ENCODE data around the gene ZSCAN16. TPM values are rescaled to one million over a fixed set of nuclear protein-coding genes. Genes with fewer than 3 reads are reported as not detected.
A peak's percentile ranks its signal among the peaks of the same experiment; 100 is the strongest.

Gene ZSCAN16
- total and polyA plus RNA-seq, 4 donors = 4.4 to 7.3 (median 4.7) TPM

DNA sequence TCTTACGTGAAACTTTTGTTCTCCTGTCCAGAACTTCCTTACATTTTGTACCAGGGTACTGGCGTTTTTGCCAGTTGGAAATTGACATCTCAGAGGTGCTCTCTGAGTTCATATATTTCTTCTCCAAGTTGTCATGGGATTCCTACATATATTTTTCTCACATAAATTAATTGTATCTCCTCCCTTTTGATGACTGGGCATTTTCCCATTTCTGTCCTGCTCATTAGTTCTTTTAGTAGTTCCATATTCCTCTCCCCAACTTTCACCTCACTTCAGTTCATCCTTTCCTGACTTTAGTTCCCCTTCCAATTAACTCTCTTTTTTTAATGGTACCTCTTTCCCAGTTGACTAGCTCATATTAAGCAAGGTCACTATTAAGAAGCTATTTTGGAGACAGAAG lies 28.1 kb downstream of the ZSCAN16 start:
- Histone ChIP-seq H3K36me3 (ENCODE audit: control insufficient read depth in 1 of 2, insufficient read depth in 2 of 2, low read length in 1 of 2) (peaks cover 20 to 24% of the 10 kb centered on the region in 2 donors), H3K9me3 (ENCODE audit: control insufficient read depth, low read length) (no peaks in the 10 kb centered on the region), H3K27me3 (ENCODE audit: control insufficient read depth in 1 of 2, insufficient read depth in 2 of 2, low read length in 1 of 2) (no peaks in the 10 kb centered on the region), H3K4me3 (ENCODE audit: low read length in 2 of 2) (no peak overlapping the region), H3K4me1 (ENCODE audit: control insufficient read depth in 1 of 2, insufficient read depth in 2 of 2, low read length in 2 of 2) (no peaks in the 10 kb centered on the region), H3K27ac (ENCODE audit: low read depth in 1 of 2, low read length in 2 of 2) (no peak overlapping the region)
- intact Hi-C loops (cut with DNase I) = no loop called here
- ATAC-seq (ENCODE audit: low FRiP score) (no peak), DNase-seq (no peak)
- WGBS, 2 donors = 88 to 92% methylated on average over 2 of the region's 2 CpGs

GRCh38 chr6:28153546-28153945 lies 29.1 kb downstream of the ZSCAN16 start:
- Histone ChIP-seq H3K27ac (ENCODE audit: low read depth in 1 of 2, low read length in 2 of 2) (no peak overlapping the region), H3K4me3 (ENCODE audit: low read length in 2 of 2) (no peak overlapping the region), H3K36me3 (ENCODE audit: control insufficient read depth in 1 of 2, insufficient read depth in 2 of 2, low read length in 1 of 2) (peaks cover 18 to 19% of the 10 kb centered on the region in 2 donors), H3K27me3 (ENCODE audit: control insufficient read depth in 1 of 2, insufficient read depth in 2 of 2, low read length in 1 of 2) (no peaks in the 10 kb centered on the region), H3K4me1 (ENCODE audit: control insufficient read depth in 1 of 2, insufficient read depth in 2 of 2, low read length in 2 of 2) (no peaks in the 10 kb centered on the region), H3K9me3 (ENCODE audit: control insufficient read depth, low read length) (no peaks in the 10 kb centered on the region)
- no peak for DNase-seq
- ATAC-seq (ENCODE audit: low FRiP score) = no peak
- WGBS, 2 donors = 93 to 96% methylated on average over 1 of the region's 1 CpG
- intact Hi-C loops (cut with DNase I) = no loop called here

DNA sequence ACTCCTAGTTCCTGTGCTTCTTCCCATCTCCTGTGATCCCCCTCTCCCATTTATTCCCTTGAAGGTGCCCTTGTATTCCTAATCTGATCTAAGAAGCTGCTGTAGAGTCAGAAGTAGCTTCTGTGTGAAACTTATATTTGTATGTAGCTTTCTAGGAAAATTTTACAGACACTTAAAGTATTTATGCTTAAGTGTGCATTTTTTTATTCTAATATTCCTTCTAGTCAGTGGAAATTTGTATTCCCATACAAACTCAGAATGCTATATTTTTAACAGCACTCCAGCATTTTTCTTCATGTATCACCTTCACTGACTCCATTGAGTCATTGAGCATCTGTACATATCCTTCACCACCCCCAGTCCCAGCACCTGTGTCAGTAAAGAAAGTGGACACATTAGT lies 29.9 kb downstream of the ZSCAN16 start:
- Histone ChIP-seq H3K36me3 (ENCODE audit: control insufficient read depth in 1 of 2, insufficient read depth in 2 of 2, low read length in 1 of 2) (peaks cover 12 to 15% of the 10 kb centered on the region in 2 donors), H3K4me1 (ENCODE audit: control insufficient read depth in 1 of 2, insufficient read depth in 2 of 2, low read length in 2 of 2) (no peaks in the 10 kb centered on the region), H3K27me3 (ENCODE audit: control insufficient read depth in 1 of 2, insufficient read depth in 2 of 2, low read length in 1 of 2) (no peaks in the 10 kb centered on the region), H3K4me3 (ENCODE audit: low read length in 2 of 2) (no peak overlapping the region), H3K27ac (ENCODE audit: low read depth in 1 of 2, low read length in 2 of 2) (no peak overlapping the region), H3K9me3 (ENCODE audit: control insufficient read depth, low read length) (no peaks in the 10 kb centered on the region)
- ATAC-seq (ENCODE audit: low FRiP score) (no peak), DNase-seq (no peak)
- intact Hi-C loops (cut with DNase I) = no loop called here

DNA sequence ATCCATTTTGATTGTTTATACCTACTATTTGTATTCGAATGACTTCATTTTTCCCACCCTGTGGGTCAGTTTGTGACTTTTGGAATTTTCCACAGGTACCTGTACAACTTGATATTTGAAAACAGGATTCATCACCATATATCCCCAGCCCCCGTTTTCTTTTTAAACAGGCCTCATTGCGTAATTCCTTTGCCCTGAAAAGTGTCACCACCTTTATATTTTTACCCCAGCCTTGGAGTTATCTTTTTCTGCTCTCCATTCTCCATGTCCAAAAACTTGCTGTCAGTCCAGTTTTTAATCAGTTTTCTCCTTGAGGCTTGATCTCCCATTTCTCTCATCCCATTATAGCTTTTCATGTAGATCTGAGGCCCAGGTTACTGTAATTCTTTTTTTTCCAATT lies 33.9 kb downstream of the ZSCAN16 start:
- 95 to 98% methylated on average over 3 of the region's 3 CpGs for WGBS, 2 donors
- Histone ChIP-seq H3K9me3 (ENCODE audit: control insufficient read depth, low read length) (no peaks in the 10 kb centered on the region), H3K27me3 (ENCODE audit: control insufficient read depth in 1 of 2, insufficient read depth in 2 of 2, low read length in 1 of 2) (no peaks in the 10 kb centered on the region), H3K4me1 (ENCODE audit: control insufficient read depth in 1 of 2, insufficient read depth in 2 of 2, low read length in 2 of 2) (peaks cover 0 to 3% of the 10 kb centered on the region in 2 donors), H3K27ac (ENCODE audit: low read depth in 1 of 2, low read length in 2 of 2) (no peak overlapping the region), H3K4me3 (ENCODE audit: low read length in 2 of 2) (no peak overlapping the region), H3K36me3 (ENCODE audit: control insufficient read depth in 1 of 2, insufficient read depth in 2 of 2, low read length in 1 of 2) (peaks cover 8% of the 10 kb centered on the region in 2 donors)
- no peak for ATAC-seq (ENCODE audit: low FRiP score)
- no peak for DNase-seq
- intact Hi-C loops (cut with DNase I) = no loop called here

DNA sequence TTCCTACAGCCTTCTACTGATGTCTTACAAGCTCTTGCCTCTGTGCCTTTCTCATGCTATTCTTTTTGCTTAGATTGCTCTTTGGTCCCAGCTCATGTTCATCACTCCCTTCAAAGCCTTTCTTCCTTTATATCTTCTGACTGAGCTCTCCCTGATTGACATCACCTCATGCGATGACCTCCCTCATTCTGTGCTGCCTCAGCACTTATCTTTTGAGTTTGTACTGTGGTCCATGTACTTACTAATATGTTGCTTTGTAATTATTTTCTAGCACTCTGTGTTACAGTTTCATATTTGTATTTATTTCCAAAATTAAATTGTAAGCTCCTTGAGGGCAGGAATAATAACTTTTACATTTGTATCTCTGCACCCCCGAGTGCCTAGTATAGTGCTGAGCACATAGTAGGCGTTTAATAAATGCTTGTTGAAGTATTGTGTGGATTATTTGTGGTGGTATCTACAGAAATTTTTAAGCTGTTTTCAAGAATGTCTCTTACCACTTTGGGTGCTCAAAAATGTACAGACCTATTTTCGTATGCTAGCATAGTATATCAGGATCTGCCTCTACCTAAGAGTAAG lies 34.7 kb downstream of the ZSCAN16 start:
- peaks cover under 1 to 5% of the 10 kb centered on the region in 2 donors for H3K36me3 ChIP-seq (ENCODE audit: control insufficient read depth in 1 of 2, insufficient read depth in 2 of 2, low read length in 1 of 2)
- DNase-seq = no peak
- peaks cover 0 to 3% of the 10 kb centered on the region in 2 donors for H3K4me1 ChIP-seq (ENCODE audit: control insufficient read depth in 1 of 2, insufficient read depth in 2 of 2, low read length in 2 of 2)
- intact Hi-C loops (cut with DNase I) = no loop called here
- 93% methylated on average over 4 of the region's 4 CpGs for WGBS, 2 donors
- no peaks in the 10 kb centered on the region for H3K27me3 ChIP-seq (ENCODE audit: control insufficient read depth in 1 of 2, insufficient read depth in 2 of 2, low read length in 1 of 2)
- no peak for ATAC-seq (ENCODE audit: low FRiP score)
- no peak overlapping the region for H3K4me3 ChIP-seq (ENCODE audit: low read length in 2 of 2)
- H3K9me3 ChIP-seq (ENCODE audit: control insufficient read depth, low read length) = no peaks in the 10 kb centered on the region
- no peak overlapping the region for H3K27ac ChIP-seq (ENCODE audit: low read depth in 1 of 2, low read length in 2 of 2)

- peaks cover 0 to 3% of the 10 kb centered on the region in 2 donors for H3K4me1 ChIP-seq (ENCODE audit: control insufficient read depth in 1 of 2, insufficient read depth in 2 of 2, low read length in 2 of 2)
- DNase-seq (no peak), ATAC-seq (ENCODE audit: low FRiP score) (no peak)
- no peaks in the 10 kb centered on the region for H3K27me3 ChIP-seq (ENCODE audit: control insufficient read depth in 1 of 2, insufficient read depth in 2 of 2, low read length in 1 of 2)
- no peak overlapping the region for H3K4me3 ChIP-seq (ENCODE audit: low read length in 2 of 2)
- intact Hi-C loops (cut with DNase I) = no loop called here
- no peaks in the 10 kb centered on the region for H3K36me3 ChIP-seq (ENCODE audit: control insufficient read depth in 1 of 2, insufficient read depth in 2 of 2, low read length in 1 of 2)
- 81 to 84% methylated on average over 2 of the region's 2 CpGs for WGBS, 2 donors
- H3K27ac ChIP-seq (ENCODE audit: low read depth in 1 of 2, low read length in 2 of 2) = no peak overlapping the region
- H3K9me3 ChIP-seq (ENCODE audit: control insufficient read depth, low read length) = no peaks in the 10 kb centered on the region
These were observed 35.8 kb downstream of the ZSCAN16 start for GRCh38 chr6:28160233-28160632.

- peaks cover 0 to 3% of the 10 kb centered on the region in 2 donors for H3K4me1 ChIP-seq (ENCODE audit: control insufficient read depth in 1 of 2, insufficient read depth in 2 of 2, low read length in 2 of 2)
- no peaks in the 10 kb centered on the region for H3K27me3 ChIP-seq (ENCODE audit: control insufficient read depth in 1 of 2, insufficient read depth in 2 of 2, low read length in 1 of 2)
- H3K36me3 ChIP-seq (ENCODE audit: control insufficient read depth in 1 of 2, insufficient read depth in 2 of 2, low read length in 1 of 2) = no peaks in the 10 kb centered on the region
- H3K9me3 ChIP-seq (ENCODE audit: control insufficient read depth, low read length) = no peaks in the 10 kb centered on the region
- peak overlapping the region; percentile 59 to 74 for H3K4me3 ChIP-seq (ENCODE audit: low read length in 2 of 2)
- peak; percentile 85 to 91 for DNase-seq
- intact Hi-C loops (cut with DNase I) = no loop called here
- no peak overlapping the region for H3K27ac ChIP-seq (ENCODE audit: low read depth in 1 of 2, low read length in 2 of 2)
- WGBS, 2 donors = 6 to 11% methylated on average over 32 of the region's 32 CpGs
- ATAC-seq (ENCODE audit: low FRiP score) = peak; percentile 89
These were observed 37.1 kb downstream of the ZSCAN16 start for GRCh38 chr6:28161410-28162079.

- Histone ChIP-seq H3K4me3 (ENCODE audit: low read length in 2 of 2) (no peak overlapping the region), H3K27ac (ENCODE audit: low read depth in 1 of 2, low read length in 2 of 2) (no peak overlapping the region), H3K27me3 (ENCODE audit: control insufficient read depth in 1 of 2, insufficient read depth in 2 of 2, low read length in 1 of 2) (no peaks in the 10 kb centered on the region), H3K4me1 (ENCODE audit: control insufficient read depth in 1 of 2, insufficient read depth in 2 of 2, low read length in 2 of 2) (peaks cover 0 to 3% of the 10 kb centered on the region in 2 donors), H3K9me3 (ENCODE audit: control insufficient read depth, low read length) (no peaks in the 10 kb centered on the region), H3K36me3 (ENCODE audit: control insufficient read depth in 1 of 2, insufficient read depth in 2 of 2, low read length in 1 of 2) (no peaks in the 10 kb centered on the region)
- intact Hi-C loops (cut with DNase I) = no loop called here
- DNase-seq (no peak), ATAC-seq (ENCODE audit: low FRiP score) (no peak)
- 74 to 81% methylated on average over 1 of the region's 1 CpG for WGBS, 2 donors
These were observed 41.2 kb downstream of the ZSCAN16 start for GRCh38 chr6:28165563-28165962.

- no peak overlapping the region for H3K27ac ChIP-seq (ENCODE audit: low read depth in 1 of 2, low read length in 2 of 2)
- H3K9me3 ChIP-seq (ENCODE audit: control insufficient read depth, low read length) = no peaks in the 10 kb centered on the region
- intact Hi-C loops (cut with DNase I) = no loop called here
- H3K4me1 ChIP-seq (ENCODE audit: control insufficient read depth in 1 of 2, insufficient read depth in 2 of 2, low read length in 2 of 2) = no peaks in the 10 kb centered on the region
- no peak overlapping the region for H3K4me3 ChIP-seq (ENCODE audit: low read length in 2 of 2)
- DNase-seq = no peak
- 72 to 75% methylated on average over 4 of the region's 4 CpGs for WGBS, 2 donors
- ATAC-seq (ENCODE audit: low FRiP score) = no peak
- H3K36me3 ChIP-seq (ENCODE audit: control insufficient read depth in 1 of 2, insufficient read depth in 2 of 2, low read length in 1 of 2) = no peaks in the 10 kb centered on the region
- H3K27me3 ChIP-seq (ENCODE audit: control insufficient read depth in 1 of 2, insufficient read depth in 2 of 2, low read length in 1 of 2) = no peaks in the 10 kb centered on the region
These were observed 42.7 kb downstream of the ZSCAN16 start for GRCh38 chr6:28167068-28167467.

Measured in aorta (tissue), 5 donors.